Neural cell (in vitro differentiated cells): Measurements from ENCODE around the gene ELOVL1. TPM values are rescaled to one million over a fixed set of nuclear protein-coding genes. Genes with fewer than 3 reads are reported as not detected.
"Not testable (repeated sequence)": the region's sequence is repeated elsewhere in the genome, so short reads cannot be mapped to it uniquely, and the experiment has no call there.

ENCODE experiments used
- H2AFZ ChIP-seq: fragments of 200-600, 300-800 bp; sonication (generic), shearing (Covaris generic); 2 replicates; pipeline ENCODE4 v1.6.0; 2014; ENCODE audit warnings: low read depth, mild to moderate bottlenecking, antibody characterized with exemption, low read length, moderate library complexity
- H3F3A ChIP-seq: fragments of 200-600 bp; shearing (Covaris generic); 2 replicates; pipeline ENCODE4 v1.6.1; 2016; ENCODE audit warnings: mild to moderate bottlenecking, moderate library complexity, mixed read lengths, antibody characterized with exemption, low read length; ENCODE audit not compliant: insufficient read depth, poor library complexity, severe bottlenecking
- H3K27ac ChIP-seq: fragments of 200-600, 300-800 bp; sonication (generic), shearing (Covaris generic); 2 replicates; pipeline ENCODE4 v1.5.1; 2014; ENCODE audit warnings: mild to moderate bottlenecking, low read length, moderate library complexity
- H3K27me3 ChIP-seq: fragments of 300-800, 200-600 bp; sonication (generic), shearing (Covaris generic); 2 replicates; pipeline ENCODE4 v1.6.0; 2014; ENCODE audit warnings: mild to moderate bottlenecking, low read depth, low read length, moderate library complexity; ENCODE audit not compliant: insufficient read depth
- H3K36me3 ChIP-seq: fragments of 300-800, 200-600 bp; sonication (generic), shearing (Covaris generic); 2 replicates; pipeline ENCODE4 v1.5.1; 2014; ENCODE audit warnings: mild to moderate bottlenecking, antibody characterized with exemption, low read length, moderate library complexity; ENCODE audit not compliant: insufficient read depth
- H3K4me2 ChIP-seq: fragments of 300-800, 200-600 bp; sonication (generic), shearing (Covaris generic); 2 replicates; pipeline ENCODE4 v1.6.0; 2014; ENCODE audit warnings: mild to moderate bottlenecking, low read length
- H3K4me3 ChIP-seq: fragments of 300-800, 200-600 bp; sonication (generic), shearing (Covaris generic); 2 replicates; pipeline ENCODE4 v1.5.1; 2014; ENCODE audit warnings: mild to moderate bottlenecking, low read length, moderate library complexity
- H3K79me2 ChIP-seq: fragments of 200-600 bp; shearing (Covaris generic); replicated peaks from 2 replicates; pipeline ENCODE4 v1.6.0; 2014; ENCODE audit warnings: mild to moderate bottlenecking, low read length, moderate library complexity; ENCODE audit not compliant: insufficient read depth
- H3K9ac ChIP-seq: fragments of 300-800, 200-600 bp; sonication (generic), shearing (Covaris generic); 2 replicates; pipeline ENCODE4 v1.6.1; 2016; ENCODE audit warnings: mild to moderate bottlenecking, low read length, mixed read lengths
- H3K9me2 ChIP-seq: fragments of 200-600 bp; shearing (Covaris generic); 2 replicates; pipeline ENCODE4 v1.6.1; 2016; ENCODE audit warnings: mild to moderate bottlenecking, low read length, mixed read lengths; ENCODE audit not compliant: insufficient read depth
- H3K9me3 ChIP-seq: fragments of 200-600, 300-800 bp; sonication (generic), shearing (Covaris generic); 2 replicates; pipeline ENCODE4 v1.6.1; 2016; ENCODE audit warnings: mild to moderate bottlenecking, mixed run types, low read length, moderate library complexity, mixed read lengths
- H4K20me1 ChIP-seq: fragments of 200-600 bp; shearing (Covaris generic); 2 replicates; pipeline ENCODE4 v1.6.1; 2016; ENCODE audit warnings: mild to moderate bottlenecking, mixed run types; ENCODE audit not compliant: insufficient read depth
- EP300 ChIP-seq: fragments of 450-650 bp; conservative IDR thresholded peaks from 2 replicates; pipeline ENCODE4 v1.6.1; 2014; ENCODE audit warnings: antibody characterized with exemption, mild to moderate bottlenecking, moderate library complexity; ENCODE audit not compliant: poor library complexity, severe bottlenecking
- EZH2 ChIP-seq: fragments of 200-600, 300-800 bp; shearing (Covaris generic), sonication (generic); IDR thresholded peaks from 2 replicates; pipeline ENCODE4 v1.6.1; 2014; ENCODE audit warnings: antibody characterized with exemption, low read length, borderline replicate concordance, mild to moderate bottlenecking; ENCODE audit not compliant: insufficient read depth, poor library complexity, severe bottlenecking
- MXI1 ChIP-seq: fragments of 450-650 bp; conservative IDR thresholded peaks from 2 replicates; pipeline ENCODE4 v1.6.1; 2014; ENCODE audit warnings: antibody characterized with exemption, mild to moderate bottlenecking; ENCODE audit not compliant: poor library complexity, severe bottlenecking
- POLR2AphosphoS5 ChIP-seq: IDR thresholded peaks from 2 replicates; pipeline ENCODE4 v1.6.1; 2012
- RAD21 ChIP-seq: fragments of 450-650 bp; conservative IDR thresholded peaks from 2 replicates; pipeline ENCODE4 v1.6.1; 2014; ENCODE audit warnings: antibody characterized with exemption, mild to moderate bottlenecking, moderate library complexity
- SMC3 ChIP-seq: fragments of 450-650 bp; conservative IDR thresholded peaks from 2 replicates; pipeline ENCODE4 v1.6.1; 2014; ENCODE audit warnings: antibody characterized with exemption, mild to moderate bottlenecking, moderate library complexity; ENCODE audit not compliant: poor library complexity
- TAF1 ChIP-seq: IDR thresholded peaks from 2 replicates; pipeline ENCODE4 v1.6.1; 2012; ENCODE audit warnings: low read depth
- polyA plus RNA-seq: library from polyadenylated mRNA; depleted of rRNA; stranded (reverse); fragments of >200 nt; gene quantifications from 2 replicates; pipeline ENCODE4 v1.2.3, GENCODE V29; 2014
- TF ChIP-seq, protein P1 (sequence below): IDR thresholded peaks from 2 replicates; pipeline ENCODE4 v1.6.1; 2012; ENCODE audit warnings: borderline replicate concordance
- TF ChIP-seq, protein P2 (sequence below): fragments of 450-650 bp; IDR thresholded peaks from 2 replicates; pipeline ENCODE4 v1.5.1; 2014; ENCODE audit warnings: antibody characterized with exemption, mild to moderate bottlenecking, moderate library complexity; ENCODE audit not compliant: poor library complexity, severe bottlenecking

The ELOVL1 gene
- polyA plus RNA-seq, 1 donor from 2014 or later, result 12.9 TPM

DNA sequence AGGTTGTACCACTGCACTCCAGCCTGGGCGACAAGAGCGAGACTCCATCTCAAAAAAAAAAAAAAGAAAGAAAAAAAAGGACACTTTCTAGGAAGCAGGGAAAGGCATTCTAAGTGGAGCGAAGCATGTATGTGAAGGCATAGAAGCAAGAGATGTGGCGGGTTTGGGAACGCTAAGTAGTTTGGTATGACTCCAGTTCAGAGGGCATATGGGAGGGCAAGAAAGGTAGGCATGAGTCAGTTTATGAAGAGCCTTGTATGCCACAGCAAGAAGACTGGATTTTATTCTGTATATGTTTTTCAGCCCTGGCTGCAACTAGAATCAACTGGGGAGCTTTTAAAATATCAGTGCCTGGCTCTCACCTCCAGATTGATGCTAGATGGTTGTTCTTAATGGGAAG lies 4.4 kb upstream of the ELOVL1 start:
- Histone ChIP-seq H3K4me2 (no peak overlapping the region), H2AFZ (no peak overlapping the region), H3K79me2 (peaks cover 3% of the 10 kb centered on the region), H3K4me3 (no peak overlapping the region), H3F3A (no peaks in the 10 kb centered on the region), H4K20me1 (no peaks in the 10 kb centered on the region), H3K9me3 (no peaks in the 10 kb centered on the region), H3K36me3 (no peaks in the 10 kb centered on the region), H3K9me2 (no peaks in the 10 kb centered on the region), H3K9ac (no peak overlapping the region), H3K27ac (no peak overlapping the region), H3K27me3 (no peaks in the 10 kb centered on the region)
- TF ChIP-seq, protein P1, sequence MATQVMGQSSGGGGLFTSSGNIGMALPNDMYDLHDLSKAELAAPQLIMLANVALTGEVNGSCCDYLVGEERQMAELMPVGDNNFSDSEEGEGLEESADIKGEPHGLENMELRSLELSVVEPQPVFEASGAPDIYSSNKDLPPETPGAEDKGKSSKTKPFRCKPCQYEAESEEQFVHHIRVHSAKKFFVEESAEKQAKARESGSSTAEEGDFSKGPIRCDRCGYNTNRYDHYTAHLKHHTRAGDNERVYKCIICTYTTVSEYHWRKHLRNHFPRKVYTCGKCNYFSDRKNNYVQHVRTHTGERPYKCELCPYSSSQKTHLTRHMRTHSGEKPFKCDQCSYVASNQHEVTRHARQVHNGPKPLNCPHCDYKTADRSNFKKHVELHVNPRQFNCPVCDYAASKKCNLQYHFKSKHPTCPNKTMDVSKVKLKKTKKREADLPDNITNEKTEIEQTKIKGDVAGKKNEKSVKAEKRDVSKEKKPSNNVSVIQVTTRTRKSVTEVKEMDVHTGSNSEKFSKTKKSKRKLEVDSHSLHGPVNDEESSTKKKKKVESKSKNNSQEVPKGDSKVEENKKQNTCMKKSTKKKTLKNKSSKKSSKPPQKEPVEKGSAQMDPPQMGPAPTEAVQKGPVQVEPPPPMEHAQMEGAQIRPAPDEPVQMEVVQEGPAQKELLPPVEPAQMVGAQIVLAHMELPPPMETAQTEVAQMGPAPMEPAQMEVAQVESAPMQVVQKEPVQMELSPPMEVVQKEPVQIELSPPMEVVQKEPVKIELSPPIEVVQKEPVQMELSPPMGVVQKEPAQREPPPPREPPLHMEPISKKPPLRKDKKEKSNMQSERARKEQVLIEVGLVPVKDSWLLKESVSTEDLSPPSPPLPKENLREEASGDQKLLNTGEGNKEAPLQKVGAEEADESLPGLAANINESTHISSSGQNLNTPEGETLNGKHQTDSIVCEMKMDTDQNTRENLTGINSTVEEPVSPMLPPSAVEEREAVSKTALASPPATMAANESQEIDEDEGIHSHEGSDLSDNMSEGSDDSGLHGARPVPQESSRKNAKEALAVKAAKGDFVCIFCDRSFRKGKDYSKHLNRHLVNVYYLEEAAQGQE, result no peak
- no peak for TF ChIP-seq RAD21
- no peak for TF ChIP-seq MXI1
- TF ChIP-seq, protein P2, sequence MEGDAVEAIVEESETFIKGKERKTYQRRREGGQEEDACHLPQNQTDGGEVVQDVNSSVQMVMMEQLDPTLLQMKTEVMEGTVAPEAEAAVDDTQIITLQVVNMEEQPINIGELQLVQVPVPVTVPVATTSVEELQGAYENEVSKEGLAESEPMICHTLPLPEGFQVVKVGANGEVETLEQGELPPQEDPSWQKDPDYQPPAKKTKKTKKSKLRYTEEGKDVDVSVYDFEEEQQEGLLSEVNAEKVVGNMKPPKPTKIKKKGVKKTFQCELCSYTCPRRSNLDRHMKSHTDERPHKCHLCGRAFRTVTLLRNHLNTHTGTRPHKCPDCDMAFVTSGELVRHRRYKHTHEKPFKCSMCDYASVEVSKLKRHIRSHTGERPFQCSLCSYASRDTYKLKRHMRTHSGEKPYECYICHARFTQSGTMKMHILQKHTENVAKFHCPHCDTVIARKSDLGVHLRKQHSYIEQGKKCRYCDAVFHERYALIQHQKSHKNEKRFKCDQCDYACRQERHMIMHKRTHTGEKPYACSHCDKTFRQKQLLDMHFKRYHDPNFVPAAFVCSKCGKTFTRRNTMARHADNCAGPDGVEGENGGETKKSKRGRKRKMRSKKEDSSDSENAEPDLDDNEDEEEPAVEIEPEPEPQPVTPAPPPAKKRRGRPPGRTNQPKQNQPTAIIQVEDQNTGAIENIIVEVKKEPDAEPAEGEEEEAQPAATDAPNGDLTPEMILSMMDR, result no peak
- TF ChIP-seq SMC3, result no peak
- TF ChIP-seq POLR2AphosphoS5, result no peak
- TF ChIP-seq TAF1, result no peak
- no peak for TF ChIP-seq EZH2
- no peak for TF ChIP-seq EP300

DNA sequence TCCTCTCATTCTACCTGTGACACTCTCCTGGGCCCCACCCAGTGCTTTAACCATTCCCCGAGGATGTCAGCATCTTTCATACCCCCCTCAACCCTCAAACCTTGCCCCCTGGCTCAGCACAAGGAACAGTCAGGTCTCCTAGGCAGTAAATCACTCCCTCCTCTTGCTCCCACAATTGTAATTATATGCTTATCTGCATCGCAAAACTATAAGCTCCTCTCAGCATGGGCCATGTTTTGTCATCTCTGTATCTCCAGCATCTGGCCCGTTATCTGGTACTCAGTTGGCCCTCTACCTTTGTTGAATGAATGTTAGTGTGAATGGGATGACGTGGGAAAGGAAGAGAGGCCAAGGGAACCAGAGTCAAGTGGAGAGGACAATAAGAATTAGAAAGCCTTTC lies 2.8 kb upstream of the ELOVL1 start:
- Histone ChIP-seq H3F3A (no peaks in the 10 kb centered on the region), H4K20me1 (no peaks in the 10 kb centered on the region), H3K9ac (no peak overlapping the region), H3K9me3 (no peaks in the 10 kb centered on the region), H3K9me2 (no peaks in the 10 kb centered on the region), H3K79me2 (peaks cover 3% of the 10 kb centered on the region), H3K27me3 (no peaks in the 10 kb centered on the region), H3K36me3 (no peaks in the 10 kb centered on the region), H3K4me3 (no peak overlapping the region), H2AFZ (no peak overlapping the region), H3K4me2 (no peak overlapping the region), H3K27ac (no peak overlapping the region)
- TF ChIP-seq POLR2AphosphoS5 (no peak), MXI1 (no peak)
- TF ChIP-seq, protein P1, result no peak
- TF ChIP-seq, protein P2, result no peak

DNA sequence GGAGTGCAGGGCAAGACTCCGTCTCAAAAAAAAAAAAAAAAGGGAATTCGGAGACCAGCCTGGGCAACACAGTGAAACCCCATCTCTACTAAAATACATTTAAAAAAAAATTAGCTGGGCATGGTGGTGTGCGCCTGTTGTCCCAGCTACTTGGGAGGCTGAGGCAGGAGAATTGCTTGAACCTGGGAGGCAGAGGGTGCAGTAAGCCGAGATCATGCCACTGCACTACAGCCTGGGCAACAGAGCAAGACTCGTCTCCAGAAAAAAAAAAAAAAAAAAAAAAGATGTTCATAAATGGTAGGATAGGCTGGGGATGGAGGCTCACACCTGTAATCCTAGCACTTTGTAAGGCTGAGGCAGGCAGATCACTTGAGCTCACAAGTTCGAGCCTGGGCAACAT lies 2.0 kb upstream of the ELOVL1 start:
- H3K9me3 ChIP-seq, H3K4me2 ChIP-seq, H2AFZ ChIP-seq, H3K4me3 ChIP-seq, H3K9me2 ChIP-seq, H3F3A ChIP-seq, H3K27ac ChIP-seq, H3K79me2 ChIP-seq, H3K9ac ChIP-seq, H3K27me3 ChIP-seq, H3K36me3 ChIP-seq, H4K20me1 ChIP-seq: not testable (repeated sequence)
